SK-N-SH treated with all-trans-retinoic acid at 6 μM for 48 hours (cell line): Measurements from ENCODE around the gene GNGT2.

Experiments used
- ATAC-seq: fragments of 200-7000 bp; cut with Tn5 transposase; 3 replicates; pipeline ENCODE4 v1.9.1; 2020; ENCODE audit warnings: mild to moderate bottlenecking, moderate library complexity
- ARNTL ChIP-seq: fragments of 450-650 bp; formaldehyde crosslinking; IDR thresholded peaks from 2 replicates; pipeline ENCODE4 v1.5.0; 2020; ENCODE audit warnings: low read depth, mild to moderate bottlenecking, moderate library complexity, borderline replicate concordance
- BACH2 ChIP-seq: fragments of 250-450 bp; sonication (Bioruptor Pico); IDR thresholded peaks from 2 replicates; pipeline ENCODE4 v1.9.0; 2021; ENCODE audit warnings: mild to moderate bottlenecking, borderline replicate concordance
- CSDC2 ChIP-seq: fragments of 250-450 bp; sonication (Bioruptor Pico); IDR thresholded peaks from 2 replicates; pipeline ENCODE4 v1.5.0; 2020; ENCODE audit warnings: mild to moderate bottlenecking, moderate library complexity
- ESRRG ChIP-seq: fragments of 250-450 bp; sonication (Bioruptor Pico); IDR thresholded peaks from 2 replicates; pipeline ENCODE4 v1.6.1; 2021; ENCODE audit warnings: mild to moderate bottlenecking
- GLIS3 ChIP-seq: fragments of 250-450 bp; sonication (Bioruptor Pico); IDR thresholded peaks from 2 replicates; pipeline ENCODE4 v1.5.0; 2020; ENCODE audit warnings: mild to moderate bottlenecking, moderate library complexity
- ISL1 ChIP-seq: fragments of 250-450 bp; sonication (Bioruptor Pico); IDR thresholded peaks from 2 replicates; pipeline ENCODE4 v2.1.2; 2022; ENCODE audit warnings: mild to moderate bottlenecking, moderate library complexity
- OSR1 ChIP-seq: fragments of 250-450 bp; sonication (Bioruptor Pico); IDR thresholded peaks from 2 replicates; pipeline ENCODE4 v1.8.0; 2022; ENCODE audit warnings: moderate library complexity, mild to moderate bottlenecking, inconsistent platforms
- PPARA ChIP-seq: fragments of 250-450 bp; sonication (Bioruptor Pico); IDR thresholded peaks from 2 replicates; pipeline ENCODE4 v1.5.0; 2020; ENCODE audit warnings: mild to moderate bottlenecking, borderline replicate concordance
- RARB ChIP-seq: fragments of 250-450 bp; sonication (Bioruptor Pico); IDR thresholded peaks from 2 replicates; pipeline ENCODE4 v1.8.0; 2021; ENCODE audit warnings: mild to moderate bottlenecking, moderate library complexity
- SNAI2 ChIP-seq: fragments of 250-450 bp; sonication (Bioruptor Pico); IDR thresholded peaks from 2 replicates; pipeline ENCODE4 v1.5.0; 2020; ENCODE audit warnings: mild to moderate bottlenecking, moderate library complexity
- TCF4 ChIP-seq: fragments of 250-450 bp; sonication (Bioruptor Pico); IDR thresholded peaks from 2 replicates; pipeline ENCODE4 v1.8.0; 2021; ENCODE audit warnings: mild to moderate bottlenecking, moderate library complexity, borderline replicate concordance
- TOX ChIP-seq: fragments of 250-450 bp; sonication (Bioruptor Pico); IDR thresholded peaks from 2 replicates; pipeline ENCODE4 v1.8.0; 2021; ENCODE audit warnings: mild to moderate bottlenecking, moderate library complexity, borderline replicate concordance
- ZC3H10 ChIP-seq: fragments of 250-450 bp; sonication (Bioruptor Pico); IDR thresholded peaks from 2 replicates; pipeline ENCODE4 v1.5.1; 2021; ENCODE audit warnings: mild to moderate bottlenecking, moderate library complexity
- ZFP3 ChIP-seq: fragments of 250-450 bp; sonication (Bioruptor Pico); IDR thresholded peaks from 2 replicates; pipeline ENCODE4 v1.5.0; 2020; ENCODE audit warnings: mild to moderate bottlenecking, moderate library complexity
- ZFP30 ChIP-seq: fragments of 450-650 bp; formaldehyde crosslinking; IDR thresholded peaks from 2 replicates; pipeline ENCODE4 v1.5.0; 2022; ENCODE audit warnings: mild to moderate bottlenecking, moderate library complexity
- ZNF565 ChIP-seq: fragments of 450-650 bp; formaldehyde crosslinking; conservative IDR thresholded peaks from 2 replicates; pipeline ENCODE4 v1.5.0; 2020; ENCODE audit warnings: low read depth, mild to moderate bottlenecking, moderate library complexity
- ZNF70 ChIP-seq: fragments of 450-650 bp; formaldehyde crosslinking; IDR thresholded peaks from 2 replicates; pipeline ENCODE4 v1.5.0; 2020; ENCODE audit warnings: mild to moderate bottlenecking, moderate library complexity
- ZNF8 ChIP-seq: fragments of 450-650 bp; formaldehyde crosslinking; IDR thresholded peaks from 2 replicates; pipeline ENCODE4 v1.5.0; 2020; ENCODE audit warnings: mild to moderate bottlenecking, moderate library complexity
- TF ChIP-seq, protein P1 (sequence below): fragments of 250-450 bp; sonication (Bioruptor Pico); IDR thresholded peaks from 2 replicates; pipeline ENCODE4 v1.5.1; 2021; ENCODE audit warnings: mild to moderate bottlenecking, moderate library complexity
- TF ChIP-seq, protein P2 (sequence below): fragments of 250-450 bp; sonication (Bioruptor Pico); IDR thresholded peaks from 2 replicates; pipeline ENCODE4 v1.5.1; 2020; ENCODE audit warnings: low read depth, mild to moderate bottlenecking, moderate library complexity
- TF ChIP-seq, protein P3 (sequence below): fragments of 250-450 bp; sonication (Bioruptor Pico); IDR thresholded peaks from 2 replicates; pipeline ENCODE4 v1.8.0; 2021; ENCODE audit warnings: low read depth, mild to moderate bottlenecking, moderate library complexity, borderline replicate concordance
- TF ChIP-seq, protein P4 (sequence below): fragments of 250-450 bp; sonication (Bioruptor Pico); IDR thresholded peaks from 2 replicates; pipeline ENCODE4 v1.8.0; 2020; ENCODE audit warnings: mild to moderate bottlenecking, moderate library complexity, borderline replicate concordance

GNGT2 gene

DNA sequence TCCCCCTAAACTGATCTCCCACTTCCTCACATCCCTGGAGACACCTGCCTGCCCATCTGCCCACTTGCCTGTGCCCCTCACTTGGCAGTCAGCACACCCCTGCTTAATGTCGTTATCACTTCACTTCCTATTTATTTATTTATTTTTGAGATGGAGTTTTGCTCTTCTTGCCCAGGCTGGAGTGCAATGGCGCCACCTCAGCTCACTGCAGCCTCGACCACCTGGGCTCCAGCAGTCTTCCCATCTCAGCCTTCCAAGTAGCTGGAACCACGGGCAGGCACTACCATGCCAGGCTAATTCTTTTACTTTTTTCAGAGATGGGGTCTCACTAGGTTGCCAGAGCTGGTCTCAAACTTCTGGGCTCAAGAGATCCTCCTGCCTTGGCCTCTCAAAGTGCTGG, 43.7 kb upstream of the GNGT2 start:
- ATAC-seq, result no peak
- TF ChIP-seq SNAI2 (no peak), ZC3H10 (CRISPR knock-in tag) (no peak), ZNF70 (CRISPR knock-in tag) (no peak), CSDC2 (CRISPR knock-in tag) (no peak), RARB (CRISPR knock-in tag) (no peak), ISL1 (CRISPR knock-in tag) (no peak), ZNF565 (CRISPR knock-in tag) (no peak), ARNTL (CRISPR knock-in tag) (no peak), PPARA (CRISPR knock-in tag) (no peak), TCF4 (CRISPR knock-in tag) (no peak), ZFP30 (CRISPR knock-in tag) (no peak), TOX (CRISPR knock-in tag) (no peak), BACH2 (CRISPR knock-in tag) (no peak), GLIS3 (CRISPR knock-in tag) (no peak)
- TF ChIP-seq, protein P1, sequence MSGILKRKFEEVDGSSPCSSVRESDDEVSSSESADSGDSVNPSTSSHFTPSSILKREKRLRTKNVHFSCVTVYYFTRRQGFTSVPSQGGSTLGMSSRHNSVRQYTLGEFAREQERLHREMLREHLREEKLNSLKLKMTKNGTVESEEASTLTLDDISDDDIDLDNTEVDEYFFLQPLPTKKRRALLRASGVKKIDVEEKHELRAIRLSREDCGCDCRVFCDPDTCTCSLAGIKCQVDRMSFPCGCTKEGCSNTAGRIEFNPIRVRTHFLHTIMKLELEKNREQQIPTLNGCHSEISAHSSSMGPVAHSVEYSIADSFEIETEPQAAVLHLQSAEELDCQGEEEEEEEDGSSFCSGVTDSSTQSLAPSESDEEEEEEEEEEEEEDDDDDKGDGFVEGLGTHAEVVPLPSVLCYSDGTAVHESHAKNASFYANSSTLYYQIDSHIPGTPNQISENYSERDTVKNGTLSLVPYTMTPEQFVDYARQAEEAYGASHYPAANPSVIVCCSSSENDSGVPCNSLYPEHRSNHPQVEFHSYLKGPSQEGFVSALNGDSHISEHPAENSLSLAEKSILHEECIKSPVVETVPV (CRISPR knock-in tag), result no peak
- TF ChIP-seq, protein P2, sequence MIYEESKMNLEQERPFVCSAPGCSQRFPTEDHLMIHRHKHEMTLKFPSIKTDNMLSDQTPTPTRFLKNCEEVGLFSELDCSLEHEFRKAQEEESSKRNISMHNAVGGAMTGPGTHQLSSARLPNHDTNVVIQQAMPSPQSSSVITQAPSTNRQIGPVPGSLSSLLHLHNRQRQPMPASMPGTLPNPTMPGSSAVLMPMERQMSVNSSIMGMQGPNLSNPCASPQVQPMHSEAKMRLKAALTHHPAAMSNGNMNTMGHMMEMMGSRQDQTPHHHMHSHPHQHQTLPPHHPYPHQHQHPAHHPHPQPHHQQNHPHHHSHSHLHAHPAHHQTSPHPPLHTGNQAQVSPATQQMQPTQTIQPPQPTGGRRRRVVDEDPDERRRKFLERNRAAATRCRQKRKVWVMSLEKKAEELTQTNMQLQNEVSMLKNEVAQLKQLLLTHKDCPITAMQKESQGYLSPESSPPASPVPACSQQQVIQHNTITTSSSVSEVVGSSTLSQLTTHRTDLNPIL (CRISPR knock-in tag), result no peak
- TF ChIP-seq, protein P3, sequence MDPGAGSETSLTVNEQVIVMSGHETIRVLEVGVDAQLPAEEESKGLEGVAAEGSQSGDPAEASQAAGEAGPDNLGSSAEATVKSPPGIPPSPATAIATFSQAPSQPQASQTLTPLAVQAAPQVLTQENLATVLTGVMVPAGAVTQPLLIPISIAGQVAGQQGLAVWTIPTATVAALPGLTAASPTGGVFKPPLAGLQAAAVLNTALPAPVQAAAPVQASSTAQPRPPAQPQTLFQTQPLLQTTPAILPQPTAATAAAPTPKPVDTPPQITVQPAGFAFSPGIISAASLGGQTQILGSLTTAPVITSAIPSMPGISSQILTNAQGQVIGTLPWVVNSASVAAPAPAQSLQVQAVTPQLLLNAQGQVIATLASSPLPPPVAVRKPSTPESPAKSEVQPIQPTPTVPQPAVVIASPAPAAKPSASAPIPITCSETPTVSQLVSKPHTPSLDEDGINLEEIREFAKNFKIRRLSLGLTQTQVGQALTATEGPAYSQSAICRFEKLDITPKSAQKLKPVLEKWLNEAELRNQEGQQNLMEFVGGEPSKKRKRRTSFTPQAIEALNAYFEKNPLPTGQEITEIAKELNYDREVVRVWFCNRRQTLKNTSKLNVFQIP (CRISPR knock-in tag), result no peak

DNA sequence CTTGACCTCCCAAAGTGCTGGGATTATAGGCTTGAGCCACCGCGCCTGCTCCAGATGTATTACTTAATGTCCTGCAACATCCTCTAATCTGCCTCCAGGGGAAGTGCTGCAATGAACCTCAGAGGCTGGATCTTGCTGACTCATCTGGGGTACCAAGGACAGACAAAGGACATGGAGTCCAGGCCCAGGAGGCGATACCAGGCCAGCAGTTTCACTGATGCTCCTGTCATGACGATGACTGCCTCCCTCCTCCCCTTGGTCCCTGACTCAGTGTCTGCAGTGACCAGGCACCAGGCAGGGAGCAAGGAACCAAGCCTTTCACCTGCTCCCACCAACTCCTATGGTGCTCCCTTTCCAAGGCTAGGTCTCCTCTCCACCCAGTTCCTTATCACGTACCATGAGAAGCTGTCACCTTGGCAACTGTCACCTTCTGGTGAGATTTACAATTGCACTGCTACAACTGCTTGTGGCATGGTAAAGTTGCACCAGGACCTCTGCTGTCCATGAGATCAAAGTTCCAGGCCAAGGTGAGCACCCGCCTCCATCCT, 41.8 kb upstream of the GNGT2 start:
- TF ChIP-seq OSR1 (CRISPR knock-in tag), result no peak
- no peak for TF ChIP-seq TOX (CRISPR knock-in tag)
- TF ChIP-seq, protein P3 (CRISPR knock-in tag), result no peak
- no peak for TF ChIP-seq ISL1 (CRISPR knock-in tag)
- no peak for TF ChIP-seq ARNTL (CRISPR knock-in tag)
- no peak for TF ChIP-seq CSDC2 (CRISPR knock-in tag)
- no peak for TF ChIP-seq ZFP3
- no peak for TF ChIP-seq PPARA (CRISPR knock-in tag)
- no peak for TF ChIP-seq ZC3H10 (CRISPR knock-in tag)
- no peak for TF ChIP-seq ZNF8 (CRISPR knock-in tag)
- TF ChIP-seq, protein P4, sequence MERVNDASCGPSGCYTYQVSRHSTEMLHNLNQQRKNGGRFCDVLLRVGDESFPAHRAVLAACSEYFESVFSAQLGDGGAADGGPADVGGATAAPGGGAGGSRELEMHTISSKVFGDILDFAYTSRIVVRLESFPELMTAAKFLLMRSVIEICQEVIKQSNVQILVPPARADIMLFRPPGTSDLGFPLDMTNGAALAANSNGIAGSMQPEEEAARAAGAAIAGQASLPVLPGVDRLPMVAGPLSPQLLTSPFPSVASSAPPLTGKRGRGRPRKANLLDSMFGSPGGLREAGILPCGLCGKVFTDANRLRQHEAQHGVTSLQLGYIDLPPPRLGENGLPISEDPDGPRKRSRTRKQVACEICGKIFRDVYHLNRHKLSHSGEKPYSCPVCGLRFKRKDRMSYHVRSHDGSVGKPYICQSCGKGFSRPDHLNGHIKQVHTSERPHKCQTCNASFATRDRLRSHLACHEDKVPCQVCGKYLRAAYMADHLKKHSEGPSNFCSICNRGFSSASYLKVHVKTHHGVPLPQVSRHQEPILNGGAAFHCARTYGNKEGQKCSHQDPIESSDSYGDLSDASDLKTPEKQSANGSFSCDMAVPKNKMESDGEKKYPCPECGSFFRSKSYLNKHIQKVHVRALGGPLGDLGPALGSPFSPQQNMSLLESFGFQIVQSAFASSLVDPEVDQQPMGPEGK, result no peak
- no peak for TF ChIP-seq ZNF565 (CRISPR knock-in tag)

DNA sequence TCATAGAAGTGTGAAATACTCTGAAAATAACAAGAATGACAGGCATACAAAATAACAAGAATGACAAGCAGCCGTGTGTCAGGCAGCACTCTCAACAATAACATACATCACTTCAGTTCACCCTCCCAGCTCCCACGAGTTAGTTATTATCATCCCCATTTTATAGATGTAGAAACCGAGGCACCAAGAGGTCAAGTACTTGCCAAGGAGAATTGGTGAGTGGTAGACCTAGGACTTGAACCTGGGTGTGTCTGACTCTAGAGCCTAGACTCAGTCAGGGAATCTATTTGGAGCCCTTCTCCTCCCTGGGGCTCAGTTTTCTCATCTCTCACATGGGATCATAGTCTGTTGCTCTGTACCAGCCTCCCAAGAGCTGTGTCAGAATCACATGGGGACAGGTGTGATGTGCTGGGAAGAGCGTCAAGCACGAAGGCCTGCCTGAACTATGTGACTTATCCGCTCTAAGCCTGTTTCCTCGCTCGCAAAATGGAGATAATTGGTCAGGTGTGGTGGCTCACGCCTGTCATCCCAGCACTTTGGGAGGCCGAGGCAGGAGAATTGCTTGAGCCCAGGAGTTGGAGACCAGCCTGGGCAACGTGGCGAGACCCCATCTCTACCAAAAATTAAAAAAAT, 39.6 kb upstream of the GNGT2 start:
- no peak for ATAC-seq
- TF ChIP-seq OSR1 (CRISPR knock-in tag) (no peak), ZFP30 (CRISPR knock-in tag) (no peak), BACH2 (CRISPR knock-in tag) (no peak), ISL1 (CRISPR knock-in tag) (no peak), TCF4 (CRISPR knock-in tag) (no peak), ZFP3 (no peak), ZNF565 (CRISPR knock-in tag) (no peak), GLIS3 (CRISPR knock-in tag) (no peak), ZC3H10 (CRISPR knock-in tag) (no peak), ZNF8 (CRISPR knock-in tag) (no peak), ESRRG (CRISPR knock-in tag) (no peak)
- TF ChIP-seq, protein P2 (CRISPR knock-in tag), result no peak
- TF ChIP-seq, protein P4, result no peak
- TF ChIP-seq, protein P1 (CRISPR knock-in tag), result no peak

More for the DNA sequence above, 41.8 kb upstream of the GNGT2 start:
- ATAC-seq, result no peak
